Osteocyte (in vitro differentiated cells): Measurements from ENCODE around the gene DRC7. TPM values are rescaled to one million over a fixed set of nuclear protein-coding genes. Genes with fewer than 3 reads are reported as not detected.

Experiments used
- DNase-seq: peaks from one replicate; pipeline ENCODE4 v3.0.0; 2021; ENCODE audit warnings: mixed read lengths; ENCODE audit not compliant: unreplicated experiment; ENCODE audit errors: extremely low spot score
- H3K27ac Mint-ChIP-seq: one replicate; pipeline ENCODE4 v1.8.0; 2021; ENCODE audit warnings: mild to moderate bottlenecking, mixed read lengths; ENCODE audit not compliant: unreplicated experiment
- H3K27me3 Mint-ChIP-seq: one replicate; pipeline ENCODE4 v1.8.0; 2021; ENCODE audit warnings: mixed read lengths; ENCODE audit not compliant: unreplicated experiment
- H3K36me3 Mint-ChIP-seq: one replicate; pipeline ENCODE4 v1.8.0; 2021; ENCODE audit warnings: mixed read lengths; ENCODE audit not compliant: unreplicated experiment
- H3K4me1 Mint-ChIP-seq: one replicate; pipeline ENCODE4 v1.8.0; 2021; ENCODE audit warnings: mixed read lengths; ENCODE audit not compliant: unreplicated experiment
- H3K4me3 Mint-ChIP-seq: one replicate; pipeline ENCODE4 v1.8.0; 2021; ENCODE audit warnings: mild to moderate bottlenecking, moderate library complexity, mixed read lengths; ENCODE audit not compliant: unreplicated experiment
- H3K9me3 Mint-ChIP-seq: one replicate; pipeline ENCODE4 v1.8.0; 2021; ENCODE audit warnings: mixed read lengths; ENCODE audit not compliant: unreplicated experiment
- CTCF ChIP-seq: fragments of 200-600 bp; sonication (generic); IDR thresholded peaks from 2 replicates; pipeline ENCODE4 v1.5.0; 2021; ENCODE audit warnings: antibody characterized with exemption, mild to moderate bottlenecking, moderate library complexity
- total RNA-seq: library from RNA; stranded (reverse); gene quantifications from 2 replicates; pipeline ENCODE4 v1.2.1, GENCODE V29; 2021

DRC7 gene
- total RNA-seq, 1 donor from 2014 or later, result not detected

DNA sequence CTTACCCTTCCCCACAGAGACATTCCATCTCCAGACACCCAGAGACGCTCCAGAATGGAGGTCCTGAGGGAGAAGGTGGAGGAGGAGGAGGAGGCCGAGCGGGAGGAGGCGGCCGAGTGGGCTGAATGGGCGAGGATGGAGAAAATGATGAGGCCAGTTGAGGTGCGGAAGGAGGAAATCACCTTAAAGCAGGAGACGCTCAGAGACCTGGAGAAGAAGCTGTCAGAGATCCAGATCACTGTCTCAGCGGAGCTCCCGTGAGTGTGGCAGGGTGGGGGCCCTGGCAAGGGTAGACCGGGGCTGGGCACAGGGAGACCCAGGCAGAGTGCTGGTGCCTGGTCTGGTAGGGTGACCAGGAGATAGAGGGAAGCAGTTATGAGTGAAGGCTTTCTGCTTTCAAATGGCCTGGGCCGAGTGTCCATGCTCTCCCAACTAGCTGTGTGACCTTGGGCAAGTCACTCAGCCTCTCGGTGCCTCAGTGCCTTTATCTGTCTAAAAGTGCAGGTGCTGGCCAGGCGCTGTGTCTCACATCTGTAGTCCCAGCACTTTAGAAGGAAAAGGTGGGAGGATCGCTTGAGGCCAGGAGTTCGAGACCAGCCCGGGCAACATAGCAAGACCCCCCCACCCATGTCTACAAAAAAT lies 3.4 kb downstream of the DRC7 start:
- peaks cover 4% of the 10 kb centered on the region for H3K27me3 Mint-ChIP-seq
- H3K4me3 Mint-ChIP-seq, result no peak overlapping the region
- H3K36me3 Mint-ChIP-seq, result no peaks in the 10 kb centered on the region
- no peak for DNase-seq
- H3K9me3 Mint-ChIP-seq, result no peaks in the 10 kb centered on the region
- H3K4me1 Mint-ChIP-seq, result no peaks in the 10 kb centered on the region
- H3K27ac Mint-ChIP-seq, result no peak overlapping the region
- TF ChIP-seq CTCF, result no peak

DNA sequence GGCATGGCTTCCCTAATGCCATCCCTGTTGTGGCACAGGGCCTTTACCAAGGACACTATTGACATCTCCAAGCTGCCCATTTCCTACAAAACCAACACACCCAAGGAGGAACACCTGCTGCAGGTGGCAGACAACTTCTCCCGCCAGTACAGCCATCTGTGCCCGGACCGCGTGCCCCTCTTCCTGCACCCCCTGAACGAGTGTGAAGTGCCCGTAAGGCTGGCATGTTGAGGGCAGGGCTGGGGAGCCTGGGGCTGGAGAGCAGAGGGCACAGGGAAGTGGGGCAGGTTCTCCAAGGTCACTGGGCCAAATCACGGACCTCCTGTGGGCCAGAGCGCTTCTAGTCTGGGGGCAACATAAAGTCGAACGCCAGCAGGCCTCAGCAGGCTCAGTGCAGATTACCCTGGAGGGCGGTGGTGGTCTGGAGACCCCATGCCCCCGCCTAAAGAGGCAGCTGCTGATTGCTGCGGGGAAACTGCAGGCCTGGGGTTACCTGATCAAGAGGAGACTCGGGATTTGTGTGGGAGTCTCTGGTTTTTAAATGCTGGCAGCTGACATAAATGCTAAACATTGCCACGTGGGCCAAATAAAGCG lies 4.3 kb downstream of the DRC7 start:
- Mint-ChIP-seq H3K27ac (no peak overlapping the region), H3K36me3 (no peaks in the 10 kb centered on the region), H3K9me3 (no peaks in the 10 kb centered on the region), H3K27me3 (peaks cover 3% of the 10 kb centered on the region), H3K4me1 (no peaks in the 10 kb centered on the region), H3K4me3 (no peak overlapping the region)
- TF ChIP-seq CTCF, result no peak
- DNase-seq, result no peak

GRCh38 chr16:57699481-57699880 lies 4.9 kb downstream of the DRC7 start:
- no peaks in the 10 kb centered on the region for H3K36me3 Mint-ChIP-seq
- H3K9me3 Mint-ChIP-seq, result no peaks in the 10 kb centered on the region
- H3K27me3 Mint-ChIP-seq, result peaks cover 3% of the 10 kb centered on the region
- DNase-seq, result no peak
- TF ChIP-seq CTCF, result no peak
- H3K4me3 Mint-ChIP-seq, result no peak overlapping the region
- no peaks in the 10 kb centered on the region for H3K4me1 Mint-ChIP-seq
- H3K27ac Mint-ChIP-seq, result no peak overlapping the region

GRCh38 chr16:57699899-57700298 lies 5.3 kb downstream of the DRC7 start:
- TF ChIP-seq CTCF, result no peak
- Mint-ChIP-seq H3K4me1 (no peaks in the 10 kb centered on the region), H3K27me3 (peaks cover 3% of the 10 kb centered on the region), H3K36me3 (no peaks in the 10 kb centered on the region), H3K27ac (no peak overlapping the region), H3K4me3 (no peak overlapping the region), H3K9me3 (no peaks in the 10 kb centered on the region)
- no peak for DNase-seq

DNA sequence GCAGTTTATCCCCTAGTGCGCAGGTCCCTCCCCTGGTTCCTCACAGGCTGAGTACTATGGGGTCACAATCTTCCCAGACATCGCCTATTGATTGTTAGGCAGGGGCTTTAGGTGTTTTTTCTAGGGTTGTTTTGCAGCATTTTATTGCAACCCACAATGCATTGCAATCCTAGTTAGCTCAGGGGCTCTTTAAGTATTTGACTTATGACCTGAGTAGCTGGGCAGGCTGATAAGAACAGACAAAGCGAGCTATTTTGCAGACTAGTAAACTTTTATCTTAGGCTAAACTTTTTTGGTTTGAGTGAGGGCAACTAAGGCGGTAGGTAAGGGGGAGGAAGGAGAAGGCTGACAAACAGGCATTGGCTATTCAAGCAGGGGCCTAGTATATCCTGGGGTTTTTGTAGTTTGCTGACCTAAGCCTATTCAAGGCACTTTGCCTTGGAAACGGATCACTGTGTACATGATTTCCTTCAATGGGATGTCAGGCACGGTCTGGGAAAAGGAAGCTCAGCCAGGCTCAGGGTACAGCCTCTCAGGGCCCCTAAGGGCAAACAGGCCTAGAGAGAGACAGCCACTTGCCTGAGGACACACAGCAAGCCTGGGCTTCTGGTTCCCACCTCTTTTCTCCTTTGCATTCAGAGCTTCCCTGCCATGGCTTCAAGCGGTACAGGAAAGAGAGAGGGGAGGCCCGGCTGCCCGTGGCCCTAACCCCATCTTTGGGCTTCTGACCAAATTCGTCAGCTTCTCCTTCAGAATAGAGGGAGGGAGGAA lies 6.4 kb downstream of the DRC7 start:
- Mint-ChIP-seq H3K9me3 (no peaks in the 10 kb centered on the region), H3K4me3 (no peak overlapping the region), H3K27ac (no peak overlapping the region), H3K4me1 (no peaks in the 10 kb centered on the region), H3K36me3 (no peaks in the 10 kb centered on the region), H3K27me3 (peaks cover 3% of the 10 kb centered on the region)
- TF ChIP-seq CTCF, result no peak
- no peak for DNase-seq
